ENCODE data around the gene LMNA. TPM values are rescaled to one million over a fixed set of nuclear protein-coding genes. Genes with fewer than 3 reads are reported as not detected.
A peak's percentile ranks its signal among the peaks of the same experiment; 100 is the strongest.

Gene LMNA
- total and polyA plus RNA-seq, 11 donors = 223 to 396 (median 273) TPM

GRCh38 chr1:156083800-156084790 is 30.4 kb upstream of the LMNA start:
- peaks cover 0 to 36% (median 9%) of the 10 kb centered on the region in 12 donors for H3K4me1 ChIP-seq
- no peak for DNase-seq
- no peak for ATAC-seq
- 64 to 77% (median 70%) methylated on average over 7 of the region's 7 CpGs for WGBS, 4 donors
- peak overlapping the region in 1 of 12 donors; percentile 14 for H3K27ac ChIP-seq
- intact Hi-C loops (cut with DNase I) = no loop called here
- no peak for TF ChIP-seq CTCF (IDR thresholded peaks at IDR 0.05)
- no peak for TF ChIP-seq POLR2A (IDR thresholded peaks at IDR 0.05)
- H3K36me3 ChIP-seq = no peaks in the 10 kb centered on the region
- peak overlapping the region in 2 of 12 donors; percentile 81 to 92 for H3K4me3 ChIP-seq
- no peaks in the 10 kb centered on the region for H3K9me3 ChIP-seq
- H3K27me3 ChIP-seq = peaks cover 0 to 11% (median 0%) of the 10 kb centered on the region in 9 donors

GRCh38 chr1:156086256-156086662 is 28.3 kb upstream of the LMNA start:
- peaks cover 0 to 36% (median 13%) of the 10 kb centered on the region in 12 donors for H3K4me1 ChIP-seq
- intact Hi-C loops (cut with DNase I) = no loop called here
- no peaks in the 10 kb centered on the region for H3K9me3 ChIP-seq
- TF ChIP-seq CTCF (IDR thresholded peaks at IDR 0.05) = no peak
- no peak for TF ChIP-seq POLR2A (IDR thresholded peaks at IDR 0.05)
- H3K4me3 ChIP-seq = no peak overlapping the region
- peak; percentile 34 to 59 (median 52) for ATAC-seq
- H3K36me3 ChIP-seq = no peaks in the 10 kb centered on the region
- peak overlapping the region in 1 of 12 donors; percentile 19 for H3K27ac ChIP-seq
- 9 to 38% (median 23%) methylated on average over 1 of the region's 1 CpG for WGBS, 4 donors
- peaks cover 0 to 7% (median 0%) of the 10 kb centered on the region in 9 donors for H3K27me3 ChIP-seq
- peak in 3 of 5 donors; percentile 46 to 84 (median 66) for DNase-seq

GRCh38 chr1:156089704-156090103 is 24.8 kb upstream of the LMNA start:
- WGBS, 4 donors = 64 to 74% (median 69%) methylated on average over 6 of the region's 6 CpGs
- DNase-seq = no peak
- Histone ChIP-seq H3K9me3 (no peaks in the 10 kb centered on the region), H3K4me3 (no peak overlapping the region), H3K27me3 (no peaks in the 10 kb centered on the region), H3K27ac (peak overlapping the region in 2 of 12 donors; percentile 5 to 76), H3K36me3 (no peaks in the 10 kb centered on the region), H3K4me1 (peaks cover 0 to 21% (median 6%) of the 10 kb centered on the region in 12 donors)
- TF ChIP-seq POLR2A (IDR thresholded peaks at IDR 0.05) (no peak), CTCF (IDR thresholded peaks at IDR 0.05) (no peak)
- ATAC-seq = no peak
- intact Hi-C loops (cut with DNase I) = loop anchor here (1.0 to 5.0 kb wide), 4 partner anchors 133 to 136 kb away; no protein-coding TSS in a partner anchor
